Neural cell (in vitro differentiated cells): ENCODE data around the gene PDE3A.

Experiments used
- EP300 ChIP-seq: fragments of 450-650 bp; conservative IDR thresholded peaks from 2 replicates; pipeline ENCODE4 v1.6.1; 2014; ENCODE audit warnings: antibody characterized with exemption, mild to moderate bottlenecking, moderate library complexity; ENCODE audit not compliant: poor library complexity, severe bottlenecking
- TAF1 ChIP-seq: IDR thresholded peaks from 2 replicates; pipeline ENCODE4 v1.6.1; 2012; ENCODE audit warnings: low read depth
- TF ChIP-seq, protein P1 (sequence below): fragments of 450-650 bp; IDR thresholded peaks from 2 replicates; pipeline ENCODE4 v1.5.1; 2014; ENCODE audit warnings: antibody characterized with exemption, mild to moderate bottlenecking, moderate library complexity; ENCODE audit not compliant: poor library complexity, severe bottlenecking
- TF ChIP-seq, protein P2 (sequence below): IDR thresholded peaks from 2 replicates; pipeline ENCODE4 v1.6.1; 2012; ENCODE audit warnings: borderline replicate concordance

DNA sequence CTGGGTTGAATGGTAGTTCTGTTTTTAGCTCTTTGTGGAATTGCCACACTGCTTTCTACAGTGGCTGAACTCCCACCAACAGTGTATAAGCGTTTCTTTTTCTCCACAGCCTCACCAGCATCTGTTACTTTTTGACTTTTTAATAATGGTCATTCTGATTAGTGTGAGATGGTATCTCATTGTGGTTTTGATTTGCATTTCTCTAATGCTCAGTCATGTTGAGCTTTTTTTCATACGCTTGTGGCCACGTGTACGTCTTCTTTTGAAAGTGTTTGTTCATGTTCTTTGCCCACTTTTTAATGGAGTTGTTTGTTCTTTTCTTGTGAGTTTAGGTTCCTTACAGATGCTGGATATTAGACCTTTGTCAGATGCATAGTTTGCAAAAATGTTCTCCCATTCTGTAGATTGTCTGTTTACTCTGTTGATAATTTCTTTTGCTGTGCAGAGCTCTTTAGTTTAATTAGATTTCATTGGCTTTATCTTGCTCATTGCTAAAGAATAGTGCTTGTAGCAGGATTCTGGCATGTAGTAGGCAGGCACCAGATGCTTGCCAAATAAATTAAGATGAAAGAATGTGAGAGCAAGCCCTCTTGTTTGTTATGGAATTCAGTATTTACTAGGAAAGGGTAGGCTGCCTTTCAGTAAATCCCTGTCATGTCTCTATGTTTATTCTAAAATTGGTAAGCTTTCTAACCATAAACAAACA is 86.8 kb downstream of the PDE3A start:
- TF ChIP-seq, protein P1, sequence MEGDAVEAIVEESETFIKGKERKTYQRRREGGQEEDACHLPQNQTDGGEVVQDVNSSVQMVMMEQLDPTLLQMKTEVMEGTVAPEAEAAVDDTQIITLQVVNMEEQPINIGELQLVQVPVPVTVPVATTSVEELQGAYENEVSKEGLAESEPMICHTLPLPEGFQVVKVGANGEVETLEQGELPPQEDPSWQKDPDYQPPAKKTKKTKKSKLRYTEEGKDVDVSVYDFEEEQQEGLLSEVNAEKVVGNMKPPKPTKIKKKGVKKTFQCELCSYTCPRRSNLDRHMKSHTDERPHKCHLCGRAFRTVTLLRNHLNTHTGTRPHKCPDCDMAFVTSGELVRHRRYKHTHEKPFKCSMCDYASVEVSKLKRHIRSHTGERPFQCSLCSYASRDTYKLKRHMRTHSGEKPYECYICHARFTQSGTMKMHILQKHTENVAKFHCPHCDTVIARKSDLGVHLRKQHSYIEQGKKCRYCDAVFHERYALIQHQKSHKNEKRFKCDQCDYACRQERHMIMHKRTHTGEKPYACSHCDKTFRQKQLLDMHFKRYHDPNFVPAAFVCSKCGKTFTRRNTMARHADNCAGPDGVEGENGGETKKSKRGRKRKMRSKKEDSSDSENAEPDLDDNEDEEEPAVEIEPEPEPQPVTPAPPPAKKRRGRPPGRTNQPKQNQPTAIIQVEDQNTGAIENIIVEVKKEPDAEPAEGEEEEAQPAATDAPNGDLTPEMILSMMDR, result no peak
- TF ChIP-seq TAF1 (no peak), EP300 (no peak)
- TF ChIP-seq, protein P2, sequence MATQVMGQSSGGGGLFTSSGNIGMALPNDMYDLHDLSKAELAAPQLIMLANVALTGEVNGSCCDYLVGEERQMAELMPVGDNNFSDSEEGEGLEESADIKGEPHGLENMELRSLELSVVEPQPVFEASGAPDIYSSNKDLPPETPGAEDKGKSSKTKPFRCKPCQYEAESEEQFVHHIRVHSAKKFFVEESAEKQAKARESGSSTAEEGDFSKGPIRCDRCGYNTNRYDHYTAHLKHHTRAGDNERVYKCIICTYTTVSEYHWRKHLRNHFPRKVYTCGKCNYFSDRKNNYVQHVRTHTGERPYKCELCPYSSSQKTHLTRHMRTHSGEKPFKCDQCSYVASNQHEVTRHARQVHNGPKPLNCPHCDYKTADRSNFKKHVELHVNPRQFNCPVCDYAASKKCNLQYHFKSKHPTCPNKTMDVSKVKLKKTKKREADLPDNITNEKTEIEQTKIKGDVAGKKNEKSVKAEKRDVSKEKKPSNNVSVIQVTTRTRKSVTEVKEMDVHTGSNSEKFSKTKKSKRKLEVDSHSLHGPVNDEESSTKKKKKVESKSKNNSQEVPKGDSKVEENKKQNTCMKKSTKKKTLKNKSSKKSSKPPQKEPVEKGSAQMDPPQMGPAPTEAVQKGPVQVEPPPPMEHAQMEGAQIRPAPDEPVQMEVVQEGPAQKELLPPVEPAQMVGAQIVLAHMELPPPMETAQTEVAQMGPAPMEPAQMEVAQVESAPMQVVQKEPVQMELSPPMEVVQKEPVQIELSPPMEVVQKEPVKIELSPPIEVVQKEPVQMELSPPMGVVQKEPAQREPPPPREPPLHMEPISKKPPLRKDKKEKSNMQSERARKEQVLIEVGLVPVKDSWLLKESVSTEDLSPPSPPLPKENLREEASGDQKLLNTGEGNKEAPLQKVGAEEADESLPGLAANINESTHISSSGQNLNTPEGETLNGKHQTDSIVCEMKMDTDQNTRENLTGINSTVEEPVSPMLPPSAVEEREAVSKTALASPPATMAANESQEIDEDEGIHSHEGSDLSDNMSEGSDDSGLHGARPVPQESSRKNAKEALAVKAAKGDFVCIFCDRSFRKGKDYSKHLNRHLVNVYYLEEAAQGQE, result no peak
